Measurements from ENCODE around the gene JDP2.

Gene JDP2

DNA sequence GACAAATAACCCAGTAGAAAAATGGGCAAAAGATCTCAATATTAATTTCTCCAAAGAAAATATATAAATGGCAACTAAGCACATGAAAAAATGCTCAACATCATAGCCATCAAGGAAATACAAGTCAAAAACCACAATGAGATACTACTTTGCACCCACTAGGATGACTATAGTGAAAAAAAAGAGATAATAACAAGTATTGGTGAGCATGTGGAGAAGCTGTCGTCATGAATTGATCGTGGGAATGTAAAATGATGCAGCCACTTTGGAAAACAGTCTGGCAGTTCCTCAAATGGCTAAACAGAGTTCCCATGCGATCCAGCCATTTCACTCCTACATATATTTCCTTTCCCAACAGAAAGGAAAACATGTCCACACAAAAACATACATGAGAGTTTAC is 18.1 kb downstream of the JDP2 start:
- Histone ChIP-seq H3K27ac (ENCODE audit: low read depth, low read length, severe bottlenecking) (no peak overlapping the region), H3K9me3 (ENCODE audit: control insufficient read depth, low read length) (no peaks in the 10 kb centered on the region), H3K4me1 (ENCODE audit: control insufficient read depth, insufficient read depth, low read length, poor library complexity, severe bottlenecking) (peaks cover 14% of the 10 kb centered on the region), H3K36me3 (ENCODE audit: control insufficient read depth, insufficient read depth, low read length) (peaks cover 78% of the 10 kb centered on the region), H3K4me3 (ENCODE audit: extremely low read depth, insufficient read depth, low read length, poor library complexity, severe bottlenecking) (no peak overlapping the region)
- 100% methylated on average over 3 of the region's 3 CpGs; no CpG with 5 or more reads in 1 of the 2 experiments for WGBS, 2 experiments (ENCODE audit: insufficient coverage in 2 of 2)

DNA sequence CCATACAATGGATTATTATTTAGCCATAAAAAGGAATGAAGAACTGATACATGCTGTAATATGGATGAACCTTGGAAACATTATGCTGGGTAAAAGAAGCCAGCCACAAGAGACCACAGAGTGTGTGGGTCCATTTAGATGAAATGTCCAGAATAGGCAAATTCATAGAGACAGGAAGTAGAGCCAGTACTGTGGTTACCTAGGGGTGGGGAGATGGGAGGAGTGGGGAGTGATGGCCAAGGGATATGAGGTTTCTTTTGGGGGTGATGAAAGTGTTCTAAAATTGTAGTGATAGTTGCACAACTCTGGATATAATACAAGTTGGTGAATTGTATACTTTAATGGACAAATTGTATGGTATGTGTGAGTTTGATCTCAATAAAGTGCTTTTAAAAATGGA is 18.6 kb downstream of the JDP2 start:
- no peak overlapping the region for H3K27ac ChIP-seq (ENCODE audit: low read depth, low read length, severe bottlenecking)
- no peak overlapping the region for H3K4me3 ChIP-seq (ENCODE audit: extremely low read depth, insufficient read depth, low read length, poor library complexity, severe bottlenecking)
- peaks cover 78% of the 10 kb centered on the region for H3K36me3 ChIP-seq (ENCODE audit: control insufficient read depth, insufficient read depth, low read length)
- H3K4me1 ChIP-seq (ENCODE audit: control insufficient read depth, insufficient read depth, low read length, poor library complexity, severe bottlenecking) = peaks cover 10% of the 10 kb centered on the region
- H3K9me3 ChIP-seq (ENCODE audit: control insufficient read depth, low read length) = no peaks in the 10 kb centered on the region

DNA sequence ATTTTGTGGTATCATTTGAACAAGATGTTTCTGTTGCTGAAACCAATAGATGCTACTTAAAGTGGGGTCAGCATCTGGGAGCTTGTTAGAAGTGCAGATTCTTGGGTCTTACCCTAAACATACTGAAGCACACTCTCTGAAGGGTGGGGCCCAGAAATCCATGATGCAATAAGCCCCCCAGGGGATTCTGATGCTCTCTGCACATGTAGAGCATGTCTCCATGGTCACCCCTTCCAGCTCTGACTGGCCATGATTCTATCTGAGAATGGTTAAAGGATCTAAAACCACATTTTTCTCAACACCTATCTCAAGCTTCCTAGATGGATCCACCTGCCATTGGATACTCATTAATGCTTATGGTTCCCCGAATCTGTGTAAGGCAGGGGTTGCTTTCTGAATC is 20.4 kb downstream of the JDP2 start:
- WGBS, 2 experiments (ENCODE audit: insufficient coverage in 2 of 2) = 100% methylated on average over 1 of the region's 1 CpG
- Histone ChIP-seq H3K36me3 (ENCODE audit: control insufficient read depth, insufficient read depth, low read length) (peaks cover 69% of the 10 kb centered on the region), H3K4me3 (ENCODE audit: extremely low read depth, insufficient read depth, low read length, poor library complexity, severe bottlenecking) (no peak overlapping the region), H3K9me3 (ENCODE audit: control insufficient read depth, low read length) (no peaks in the 10 kb centered on the region), H3K4me1 (ENCODE audit: control insufficient read depth, insufficient read depth, low read length, poor library complexity, severe bottlenecking) (peaks cover 17% of the 10 kb centered on the region), H3K27ac (ENCODE audit: low read depth, low read length, severe bottlenecking) (no peak overlapping the region)

DNA sequence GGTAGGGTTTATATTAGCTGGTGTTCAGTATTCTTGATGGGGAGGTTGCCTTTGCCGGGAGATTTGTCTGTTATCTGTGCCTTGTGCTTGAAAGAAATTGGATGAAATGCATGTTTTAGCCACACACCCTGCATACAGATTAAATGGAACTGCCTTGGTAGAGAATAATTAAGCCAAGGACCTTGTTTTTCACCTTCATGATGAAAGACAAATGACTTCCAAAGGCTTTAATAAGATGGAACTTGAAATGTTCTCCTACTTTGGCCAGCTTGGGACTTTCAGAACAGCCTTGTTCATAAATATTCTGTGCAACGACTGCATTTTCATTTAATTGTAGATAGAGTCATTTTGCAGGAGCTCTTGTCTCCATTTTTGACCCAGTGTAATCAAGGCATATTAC is 21.2 kb downstream of the JDP2 start:
- peaks cover 68% of the 10 kb centered on the region for H3K36me3 ChIP-seq (ENCODE audit: control insufficient read depth, insufficient read depth, low read length)
- H3K4me3 ChIP-seq (ENCODE audit: extremely low read depth, insufficient read depth, low read length, poor library complexity, severe bottlenecking) = no peak overlapping the region
- no peak overlapping the region for H3K27ac ChIP-seq (ENCODE audit: low read depth, low read length, severe bottlenecking)
- WGBS, 2 experiments (ENCODE audit: insufficient coverage in 2 of 2) = 0 to 100% methylated on average over 1 of the region's 2 CpGs
- no peaks in the 10 kb centered on the region for H3K9me3 ChIP-seq (ENCODE audit: control insufficient read depth, low read length)
- peaks cover 26% of the 10 kb centered on the region for H3K4me1 ChIP-seq (ENCODE audit: control insufficient read depth, insufficient read depth, low read length, poor library complexity, severe bottlenecking)

DNA sequence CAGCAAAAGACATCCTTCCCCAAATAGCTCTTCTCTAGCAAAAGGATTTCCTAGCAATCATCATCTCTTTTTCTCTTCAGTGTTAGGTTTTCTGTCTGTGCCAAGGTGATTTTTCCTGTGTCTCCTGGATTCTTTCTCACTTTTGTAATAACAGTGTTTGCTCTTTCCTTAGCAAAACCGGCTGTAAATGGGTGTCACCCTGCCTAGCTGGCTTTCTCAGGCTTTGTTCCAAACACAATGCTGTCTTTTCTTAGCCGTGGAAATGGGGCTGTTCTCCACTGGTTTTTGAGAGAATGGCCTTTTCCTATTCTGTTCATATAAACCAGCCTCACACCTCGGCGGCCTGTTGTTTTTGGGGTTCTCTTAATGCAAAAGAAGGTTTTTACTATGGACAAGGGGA is 21.9 kb downstream of the JDP2 start:
- Histone ChIP-seq H3K9me3 (ENCODE audit: control insufficient read depth, low read length) (no peaks in the 10 kb centered on the region), H3K4me3 (ENCODE audit: extremely low read depth, insufficient read depth, low read length, poor library complexity, severe bottlenecking) (no peak overlapping the region), H3K36me3 (ENCODE audit: control insufficient read depth, insufficient read depth, low read length) (peaks cover 68% of the 10 kb centered on the region), H3K4me1 (ENCODE audit: control insufficient read depth, insufficient read depth, low read length, poor library complexity, severe bottlenecking) (peaks cover 32% of the 10 kb centered on the region), H3K27ac (ENCODE audit: low read depth, low read length, severe bottlenecking) (peak overlapping the region; percentile 4)
- 67 to 80% methylated on average over 1 to 2 of the region's 4 CpGs for WGBS, 2 experiments (ENCODE audit: insufficient coverage in 2 of 2)

DNA sequence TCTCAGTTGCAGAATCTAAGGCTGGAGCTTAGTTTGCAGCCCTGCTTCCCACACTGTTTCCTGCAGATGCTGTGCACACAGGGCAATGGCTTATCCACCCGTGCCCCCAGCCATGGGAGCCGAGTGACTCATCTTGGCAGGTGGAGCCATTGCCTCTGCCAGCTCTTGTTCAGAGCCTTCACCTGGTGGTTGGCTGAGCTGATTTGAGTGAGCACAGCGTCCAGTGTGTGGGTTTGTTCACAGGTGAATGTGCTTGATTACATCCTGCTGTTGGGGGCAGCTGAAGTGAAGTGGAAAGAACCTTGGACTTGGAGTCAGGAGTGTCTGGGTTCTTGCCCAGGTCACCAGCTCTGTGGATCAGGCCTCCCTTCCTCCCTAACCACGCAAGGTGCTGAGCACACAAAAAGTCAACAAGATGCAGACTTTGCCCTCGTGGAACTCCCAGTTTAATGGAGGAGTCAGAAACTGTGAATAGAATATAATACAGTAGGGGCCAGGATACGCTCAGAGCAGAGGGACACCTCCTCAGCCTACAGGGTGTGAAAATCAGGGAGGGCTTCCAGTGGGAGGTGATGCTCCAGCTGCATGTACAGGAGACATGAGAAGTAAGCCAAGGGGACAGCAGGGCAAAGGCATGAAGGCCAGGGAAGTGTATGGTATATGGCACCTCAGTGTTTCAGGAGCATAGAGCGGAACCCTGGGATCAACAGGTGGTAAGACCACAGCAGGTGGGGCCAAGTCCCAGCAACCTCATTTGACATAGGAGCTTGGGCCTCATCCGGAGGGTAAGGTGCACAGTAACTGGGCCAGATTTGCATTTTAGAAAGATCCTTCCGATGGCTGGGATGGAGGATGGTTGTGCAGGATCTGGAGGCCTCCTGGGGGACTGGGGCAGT is 22.8 kb downstream of the JDP2 start:
- no peak overlapping the region for H3K27ac ChIP-seq (ENCODE audit: low read depth, low read length, severe bottlenecking)
- H3K4me1 ChIP-seq (ENCODE audit: control insufficient read depth, insufficient read depth, low read length, poor library complexity, severe bottlenecking) = peaks cover 42% of the 10 kb centered on the region
- peaks cover 68% of the 10 kb centered on the region for H3K36me3 ChIP-seq (ENCODE audit: control insufficient read depth, insufficient read depth, low read length)
- H3K4me3 ChIP-seq (ENCODE audit: extremely low read depth, insufficient read depth, low read length, poor library complexity, severe bottlenecking) = no peak overlapping the region
- WGBS, 2 experiments (ENCODE audit: insufficient coverage in 2 of 2) = 86 to 92% methylated on average over 5 to 6 of the region's 9 CpGs
- no peaks in the 10 kb centered on the region for H3K9me3 ChIP-seq (ENCODE audit: control insufficient read depth, low read length)

DNA sequence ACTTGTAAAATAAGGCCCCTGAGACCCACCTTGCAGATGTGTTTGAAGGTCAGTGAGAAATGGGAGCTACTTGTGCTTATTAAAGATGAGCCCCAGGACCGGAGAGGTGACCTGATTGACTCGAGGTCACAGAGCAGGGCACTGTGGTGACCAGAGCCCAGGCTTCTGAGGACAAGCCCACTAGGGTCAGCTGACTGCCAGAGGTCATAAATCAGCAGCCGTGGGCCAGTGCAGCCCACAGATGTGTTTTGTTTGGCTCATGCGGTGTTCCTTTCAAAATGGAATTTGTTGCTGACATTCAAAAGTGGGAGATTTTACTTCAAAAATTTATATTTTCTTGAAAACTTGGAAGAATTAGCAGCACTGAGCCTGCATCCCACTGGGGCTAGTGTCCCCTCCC is 24.5 kb downstream of the JDP2 start:
- Histone ChIP-seq H3K27ac (ENCODE audit: low read depth, low read length, severe bottlenecking) (peak overlapping the region; percentile 97), H3K9me3 (ENCODE audit: control insufficient read depth, low read length) (no peaks in the 10 kb centered on the region), H3K36me3 (ENCODE audit: control insufficient read depth, insufficient read depth, low read length) (peaks cover 67% of the 10 kb centered on the region), H3K4me1 (ENCODE audit: control insufficient read depth, insufficient read depth, low read length, poor library complexity, severe bottlenecking) (peaks cover 59% of the 10 kb centered on the region), H3K4me3 (ENCODE audit: extremely low read depth, insufficient read depth, low read length, poor library complexity, severe bottlenecking) (no peak overlapping the region)
- WGBS, 2 experiments (ENCODE audit: insufficient coverage in 2 of 2) = 60 to 61% methylated on average over 3 to 4 of the region's 4 CpGs

DNA sequence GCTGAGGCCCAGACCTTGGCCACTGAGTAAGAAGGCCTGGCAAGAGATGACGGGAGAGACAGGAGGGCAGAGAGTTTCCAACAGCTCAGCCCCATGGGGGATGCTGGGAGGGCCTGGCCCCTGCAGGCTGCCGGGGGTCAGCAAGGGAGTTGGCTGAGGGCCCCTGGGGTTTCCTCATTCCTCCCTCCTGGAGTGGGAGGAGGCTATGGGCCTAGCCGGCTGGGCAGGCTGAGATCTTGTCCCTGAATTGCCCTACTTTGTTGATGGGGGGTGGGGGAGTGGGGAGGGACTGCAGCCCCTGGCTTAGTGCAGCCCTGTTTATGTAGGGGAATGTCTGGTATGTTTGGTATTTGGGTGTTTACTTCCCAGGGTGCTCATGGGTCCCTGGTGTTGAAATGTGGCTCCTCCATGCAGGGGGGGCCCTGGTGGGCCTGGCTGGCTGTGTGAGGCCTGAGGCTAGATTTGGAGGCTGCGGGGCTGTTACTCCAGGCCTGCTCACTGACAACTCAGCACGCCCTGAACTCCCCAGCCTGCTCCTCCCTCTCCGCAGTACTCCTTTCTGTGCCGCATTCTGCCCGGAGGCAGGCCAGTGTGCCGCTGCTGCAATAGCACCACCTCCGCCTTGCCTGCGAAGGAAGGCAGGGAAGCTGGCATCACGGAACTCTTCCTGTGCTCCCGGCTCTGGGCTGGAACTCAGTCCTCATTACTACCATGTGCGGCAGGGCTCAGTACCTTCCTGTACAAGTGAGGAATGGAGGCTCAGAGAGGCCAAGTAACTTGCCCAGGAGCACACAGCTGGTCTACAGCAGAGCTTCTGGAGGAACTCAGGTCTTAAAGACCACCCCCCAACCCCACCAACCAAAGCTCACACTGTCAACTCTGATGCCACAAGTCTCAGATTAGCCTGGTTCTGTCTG is 25.3 kb downstream of the JDP2 start:
- Histone ChIP-seq H3K4me3 (ENCODE audit: extremely low read depth, insufficient read depth, low read length, poor library complexity, severe bottlenecking) (no peak overlapping the region), H3K4me1 (ENCODE audit: control insufficient read depth, insufficient read depth, low read length, poor library complexity, severe bottlenecking) (peaks cover 62% of the 10 kb centered on the region), H3K9me3 (ENCODE audit: control insufficient read depth, low read length) (no peaks in the 10 kb centered on the region), H3K36me3 (ENCODE audit: control insufficient read depth, insufficient read depth, low read length) (peaks cover 73% of the 10 kb centered on the region), H3K27ac (ENCODE audit: low read depth, low read length, severe bottlenecking) (peak overlapping the region; percentile 97)
- 10 to 16% methylated on average over 5 to 13 of the region's 14 CpGs for WGBS, 2 experiments (ENCODE audit: insufficient coverage in 2 of 2)

DNA sequence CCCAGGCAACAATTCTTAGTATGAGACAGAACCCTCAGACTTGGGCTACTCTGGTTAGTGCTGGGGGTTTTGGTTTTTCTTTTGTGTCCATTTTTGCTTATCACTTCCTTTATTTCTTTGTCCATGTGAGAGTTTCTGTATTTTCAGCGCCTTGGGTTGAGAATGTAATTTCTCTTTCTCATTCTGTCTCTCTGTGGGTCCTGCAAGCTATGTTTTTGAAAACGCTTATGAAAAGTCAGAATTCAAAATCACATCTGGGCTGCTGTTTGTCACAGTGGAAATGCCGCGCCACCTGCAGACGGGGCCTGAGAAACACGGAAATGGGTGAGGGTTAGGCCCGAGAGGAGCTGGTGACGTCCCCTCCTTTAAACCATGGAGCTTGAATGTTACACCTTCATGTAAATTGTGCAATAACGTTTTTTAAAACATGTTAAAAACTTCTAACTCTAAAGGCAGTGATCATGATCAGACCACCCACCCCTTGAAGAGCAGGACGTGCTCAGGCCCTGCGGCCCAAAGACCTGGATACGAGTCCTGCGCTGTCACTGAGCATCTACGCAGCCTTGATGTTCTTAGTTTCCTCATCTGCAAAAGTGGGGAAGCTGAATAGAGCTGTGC is 26.1 kb downstream of the JDP2 start:
- 84% methylated on average over 9 to 11 of the region's 14 CpGs for WGBS, 2 experiments (ENCODE audit: insufficient coverage in 2 of 2)
- Histone ChIP-seq H3K4me1 (ENCODE audit: control insufficient read depth, insufficient read depth, low read length, poor library complexity, severe bottlenecking) (peaks cover 62% of the 10 kb centered on the region), H3K9me3 (ENCODE audit: control insufficient read depth, low read length) (no peaks in the 10 kb centered on the region), H3K4me3 (ENCODE audit: extremely low read depth, insufficient read depth, low read length, poor library complexity, severe bottlenecking) (no peak overlapping the region), H3K36me3 (ENCODE audit: control insufficient read depth, insufficient read depth, low read length) (peaks cover 73% of the 10 kb centered on the region), H3K27ac (ENCODE audit: low read depth, low read length, severe bottlenecking) (peak overlapping the region; percentile 97)

DNA sequence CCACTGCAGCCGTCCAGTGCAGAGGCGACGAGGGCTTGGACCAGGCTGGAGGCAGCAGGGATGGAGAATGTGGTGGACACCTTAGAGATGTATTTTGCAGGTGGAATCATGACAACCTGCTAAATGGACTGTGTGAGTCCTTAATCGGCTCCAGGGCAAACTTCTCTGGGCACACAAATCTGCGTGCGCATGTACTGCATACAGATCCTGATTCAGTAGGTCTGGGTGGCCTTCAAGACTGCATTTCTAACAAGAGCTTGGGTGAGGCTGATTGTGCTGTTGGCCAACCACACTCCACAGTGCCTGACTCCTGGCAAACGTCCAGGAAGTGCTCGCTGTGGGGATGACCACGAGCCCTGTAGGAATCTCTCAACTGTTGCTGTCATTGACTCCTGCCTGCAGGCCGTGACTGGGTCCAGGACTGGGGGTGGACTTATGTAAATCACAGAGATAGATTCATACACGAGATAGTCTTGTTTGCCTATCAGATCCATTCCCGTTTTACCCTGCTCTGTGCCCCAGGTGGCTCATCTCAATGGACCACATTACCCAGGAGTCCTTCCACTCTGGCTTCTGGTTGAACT is 27.2 kb downstream of the JDP2 start:
- Histone ChIP-seq H3K36me3 (ENCODE audit: control insufficient read depth, insufficient read depth, low read length) (peaks cover 75% of the 10 kb centered on the region), H3K4me3 (ENCODE audit: extremely low read depth, insufficient read depth, low read length, poor library complexity, severe bottlenecking) (no peak overlapping the region), H3K9me3 (ENCODE audit: control insufficient read depth, low read length) (no peaks in the 10 kb centered on the region), H3K4me1 (ENCODE audit: control insufficient read depth, insufficient read depth, low read length, poor library complexity, severe bottlenecking) (peaks cover 62% of the 10 kb centered on the region), H3K27ac (ENCODE audit: low read depth, low read length, severe bottlenecking) (peak overlapping the region; percentile 31)
- WGBS, 2 experiments (ENCODE audit: insufficient coverage in 2 of 2) = 86 to 95% methylated on average over 11 to 12 of the region's 12 CpGs
